ENCODE data around the gene CIZ1. TPM values are rescaled to one million over a fixed set of nuclear protein-coding genes. Genes with fewer than 3 reads are reported as not detected.

Gene CIZ1
- total and polyA plus RNA-seq, 9 of the 15 experiments (the other 6 are each of a cell fraction or from before 2014, with no cell fraction given): 6.6 to 329 (median 87.8) TPM

DNA sequence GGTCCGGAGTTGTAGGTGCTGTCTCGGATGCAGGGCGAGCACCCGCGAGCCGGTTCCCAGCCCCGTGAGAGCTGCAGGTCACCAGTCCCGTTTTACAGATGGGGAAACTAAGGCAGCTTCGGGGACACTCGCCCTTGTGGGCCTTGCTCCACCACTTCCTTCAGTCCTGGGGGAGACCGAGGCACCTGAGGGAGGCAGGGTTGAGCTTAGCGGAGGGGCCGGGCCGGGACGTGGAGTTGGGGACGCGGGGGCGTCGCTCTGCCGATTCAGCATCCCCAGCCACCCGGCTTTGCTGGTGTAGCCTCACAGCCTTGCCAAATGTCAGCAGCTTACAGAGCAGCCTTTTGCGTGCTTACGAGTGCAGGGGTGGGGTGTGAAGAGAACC is 30.8 kb downstream of the CIZ1 start:
- no peaks in the 10 kb centered on the region for H3K27me3 ChIP-seq (ENCODE audit: control insufficient read depth in 2 of 2, insufficient read depth in 2 of 2, low read length in 2 of 2)
- H3K9ac ChIP-seq (ENCODE audit: insufficient read depth in 1 of 2, low read depth in 2 of 2, low read length in 2 of 2): peak overlapping the region; percentile 90 to 97
- TSS peak; percentile 68 for BruUV-seq (replicated peaks)
- peak overlapping the region; percentile 72 for H3K4me3 ChIP-seq
- peaks cover 27% of the 10 kb centered on the region for H3K79me2 ChIP-seq (ENCODE audit: control insufficient read depth, insufficient read depth, low read length)
- H3K4me2 ChIP-seq (ENCODE audit: insufficient read depth, low read length): peak overlapping the region; percentile 91
- H3K36me3 ChIP-seq (ENCODE audit: control insufficient read depth, insufficient read depth, low read length): peaks cover 34% of the 10 kb centered on the region
- DNase-seq (ENCODE audit: extremely low read depth in 1 of 4, low spot score in 3 of 4) (peak; percentile 81 to 86 (median 84)), FAIRE-seq (peak; percentile 83), ATAC-seq (peak; percentile 42)
- POLR2A ChIA-PET: interaction anchor here (0.5 to 11.0 kb wide), 13 partner anchors 9 to 219 kb away, joined by 3 to 155 read pairs (median 6); partner anchors contain the start of gene CIZ1
- no peaks in the 10 kb centered on the region for H3K9me3 ChIP-seq (replicated peaks; ENCODE audit: control insufficient read depth, insufficient read depth, low read depth, low read length)
- WGBS (ENCODE audit: insufficient coverage, low coverage, missing lambda C conversion rate): under 1% methylated on average over 23 of the region's 23 CpGs
- H4K20me1 ChIP-seq (replicated peaks; ENCODE audit: control insufficient read depth, insufficient read depth, low read length): peaks cover 18% of the 10 kb centered on the region; the same call in 1 of the 2 replicates
- in situ Hi-C loops (cut with MboI) (no loop called here), intact Hi-C loops (cut with micrococcal nuclease) (loop anchor here (1.0 to 5.0 kb wide), 5 partner anchors 31 to 1724 kb away; partner anchors contain the start of genes CIZ1, GOLGA2 and SWI5)
- CTCF ChIA-PET (ENCODE audit: low intra/inter-chr PET ratio): interaction anchor here (0.6 kb wide), 1 partner anchor 92 kb away, joined by 4 read pairs; the partner anchor contains the start of gene SLC25A25
- peaks cover 10 to 43% of the 10 kb centered on the region in 2 experiments for H3K4me1 ChIP-seq (replicated peaks in 1 of 2; ENCODE audit: control insufficient read depth in 2 of 2, insufficient read depth in 2 of 2, low read length in 2 of 2)
- peak overlapping the region; percentile 96 for H2AFZ ChIP-seq (ENCODE audit: low read depth, low read length)
- H3K9me1 ChIP-seq (ENCODE audit: control insufficient read depth, insufficient read depth, low read length): no peaks in the 10 kb centered on the region
- H3K27ac ChIP-seq (ENCODE audit: extremely low read depth, low read depth, low read length): peak overlapping the region; percentile 83
- TF ChIP-seq NFXL1 (CRISPR knock-in tag; IDR thresholded peaks at IDR 0.05): no peak
- no peak; the same call in 1 of the 2 replicates for TF ChIP-seq MYC (IDR thresholded peaks at IDR 0.05; ENCODE audit: low read depth, low read length)
- peak; percentile 96 for TF ChIP-seq MYC (CRISPR knock-in tag; IDR thresholded peaks at IDR 0.05; ENCODE audit: borderline replicate concordance, low read depth)
- no peak for TF ChIP-seq HOXB6 (CRISPR knock-in tag; IDR thresholded peaks at IDR 0.05; ENCODE audit: borderline replicate concordance)
- no peak for TF ChIP-seq ZNF584 (CRISPR knock-in tag; IDR thresholded peaks at IDR 0.05; ENCODE audit: low read depth)
- no peak for TF ChIP-seq RBM25 (IDR thresholded peaks at IDR 0.05; ENCODE audit: low read depth, low read length, severe bottlenecking)
- TF ChIP-seq, protein P1, sequence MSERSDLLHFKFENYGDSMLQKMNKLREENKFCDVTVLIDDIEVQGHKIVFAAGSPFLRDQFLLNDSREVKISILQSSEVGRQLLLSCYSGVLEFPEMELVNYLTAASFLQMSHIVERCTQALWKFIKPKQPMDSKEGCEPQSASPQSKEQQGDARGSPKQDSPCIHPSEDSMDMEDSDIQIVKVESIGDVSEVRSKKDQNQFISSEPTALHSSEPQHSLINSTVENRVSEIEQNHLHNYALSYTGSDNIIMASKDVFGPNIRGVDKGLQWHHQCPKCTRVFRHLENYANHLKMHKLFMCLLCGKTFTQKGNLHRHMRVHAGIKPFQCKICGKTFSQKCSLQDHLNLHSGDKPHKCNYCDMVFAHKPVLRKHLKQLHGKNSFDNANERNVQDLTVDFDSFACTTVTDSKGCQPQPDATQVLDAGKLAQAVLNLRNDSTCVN (CRISPR knock-in tag; IDR thresholded peaks at IDR 0.05): 0 out of 2 replicates have a peak, but pooled peaks have one; percentile 1
- 0 out of 2 replicates have a peak, but pooled peaks have one; percentile 27 for TF ChIP-seq SRSF3 (IDR thresholded peaks at IDR 0.05; ENCODE audit: insufficient read depth, low read length)
- no peak for TF ChIP-seq ZNF41 (CRISPR knock-in tag; conservative IDR thresholded peaks at IDR 0.05)
- TF ChIP-seq, protein P2, sequence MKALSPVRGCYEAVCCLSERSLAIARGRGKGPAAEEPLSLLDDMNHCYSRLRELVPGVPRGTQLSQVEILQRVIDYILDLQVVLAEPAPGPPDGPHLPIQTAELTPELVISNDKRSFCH (CRISPR knock-in tag; IDR thresholded peaks at IDR 0.05): no peak
- TF ChIP-seq, protein P2 (tag; IDR thresholded peaks at IDR 0.05): 0 out of 2 replicates have a peak, but pooled peaks have one; percentile 75
- no peak for TF ChIP-seq HNRNPL (IDR thresholded peaks at IDR 0.05; ENCODE audit: low read depth, low read length)
- 0 out of 2 replicates have a peak, but pooled peaks have one; percentile 32 for TF ChIP-seq CHD2 (IDR thresholded peaks at IDR 0.05; ENCODE audit: low read depth, low read length)
- TF ChIP-seq, protein P3, sequence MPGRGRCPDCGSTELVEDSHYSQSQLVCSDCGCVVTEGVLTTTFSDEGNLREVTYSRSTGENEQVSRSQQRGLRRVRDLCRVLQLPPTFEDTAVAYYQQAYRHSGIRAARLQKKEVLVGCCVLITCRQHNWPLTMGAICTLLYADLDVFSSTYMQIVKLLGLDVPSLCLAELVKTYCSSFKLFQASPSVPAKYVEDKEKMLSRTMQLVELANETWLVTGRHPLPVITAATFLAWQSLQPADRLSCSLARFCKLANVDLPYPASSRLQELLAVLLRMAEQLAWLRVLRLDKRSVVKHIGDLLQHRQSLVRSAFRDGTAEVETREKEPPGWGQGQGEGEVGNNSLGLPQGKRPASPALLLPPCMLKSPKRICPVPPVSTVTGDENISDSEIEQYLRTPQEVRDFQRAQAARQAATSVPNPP (IDR thresholded peaks at IDR 0.05; ENCODE audit: borderline replicate concordance, insufficient read depth, insufficient read length): no peak
- no peak for TF ChIP-seq STAG1 (CRISPR knock-in tag; IDR thresholded peaks at IDR 0.05; ENCODE audit: borderline replicate concordance)
- 0 out of 4 replicates have a peak, but pooled peaks of 1 of the 2 experiments have one; percentile 11 for TF ChIP-seq TBL1XR1 (IDR thresholded peaks at IDR 0.05; ENCODE audit: low read length in 2 of 2)
- 0 out of 2 replicates have a peak, but pooled peaks have one; percentile 1 for TF ChIP-seq NR2F6 (CRISPR knock-in tag; IDR thresholded peaks at IDR 0.05)
- TF ChIP-seq HDAC2 (IDR thresholded peaks at IDR 0.05): peak; percentile 92
- 0 out of 4 replicates have a peak, but pooled peaks have one; percentile 2 to 7 for TF ChIP-seq NRF1 (conservative IDR thresholded peaks at IDR 0.05 in 1 of 2, IDR thresholded peaks at IDR 0.05 in 1 of 2)
- peak; percentile 64 for TF ChIP-seq MAFG (tag; conservative IDR thresholded peaks at IDR 0.05)
- TF ChIP-seq CHD1 (IDR thresholded peaks at IDR 0.05; ENCODE audit: low read length): peak; percentile 75

Measured in K562 (cell line).